SKM-1 treated with dmso at 0.1 percent for 144 hours (cell line): ENCODE data around the gene ZBTB42.

Source experiments
- DNase-seq: peaks from one replicate; lab custom pipeline; 2025; ENCODE audit not compliant: unreplicated experiment; lab: John Stamatoyannopoulos, UW

ZBTB42 gene

DNA sequence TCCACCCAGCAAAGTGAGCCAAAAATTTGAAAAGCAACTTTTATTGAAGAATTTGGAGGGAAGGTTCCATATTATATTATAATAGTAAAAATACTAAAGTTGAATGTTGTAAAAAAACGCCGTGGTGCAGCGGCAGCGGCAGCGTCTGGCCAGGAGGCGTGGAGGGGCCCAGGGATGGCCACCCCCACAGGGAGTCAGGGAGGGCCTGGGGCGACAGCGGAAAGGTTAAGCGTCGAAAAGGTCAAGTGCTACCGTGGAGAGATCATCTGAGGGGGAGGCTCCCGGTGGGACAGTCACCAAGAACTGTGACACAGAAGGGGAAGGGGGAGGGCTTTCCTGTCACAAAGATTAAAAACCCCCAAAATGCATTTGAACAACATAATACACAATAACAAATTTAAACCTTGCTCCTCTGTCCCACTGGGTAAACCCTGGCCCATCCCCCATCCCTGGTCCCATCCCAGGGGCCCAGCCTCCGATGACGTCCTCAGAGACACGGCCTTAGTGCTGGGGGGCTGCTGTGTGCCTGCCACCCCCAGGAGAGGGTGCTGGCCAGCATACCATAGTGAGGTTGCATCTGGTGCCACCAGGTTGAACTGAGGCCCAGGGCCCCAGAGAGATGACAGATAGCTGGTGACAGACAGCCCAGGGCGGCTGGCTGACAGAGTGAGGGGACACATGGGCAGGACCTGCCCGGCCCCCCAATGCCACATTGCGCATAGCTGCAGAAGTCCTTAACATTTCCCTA is 31.4 kb upstream of the ZBTB42 start:
- no peak for DNase-seq

DNA sequence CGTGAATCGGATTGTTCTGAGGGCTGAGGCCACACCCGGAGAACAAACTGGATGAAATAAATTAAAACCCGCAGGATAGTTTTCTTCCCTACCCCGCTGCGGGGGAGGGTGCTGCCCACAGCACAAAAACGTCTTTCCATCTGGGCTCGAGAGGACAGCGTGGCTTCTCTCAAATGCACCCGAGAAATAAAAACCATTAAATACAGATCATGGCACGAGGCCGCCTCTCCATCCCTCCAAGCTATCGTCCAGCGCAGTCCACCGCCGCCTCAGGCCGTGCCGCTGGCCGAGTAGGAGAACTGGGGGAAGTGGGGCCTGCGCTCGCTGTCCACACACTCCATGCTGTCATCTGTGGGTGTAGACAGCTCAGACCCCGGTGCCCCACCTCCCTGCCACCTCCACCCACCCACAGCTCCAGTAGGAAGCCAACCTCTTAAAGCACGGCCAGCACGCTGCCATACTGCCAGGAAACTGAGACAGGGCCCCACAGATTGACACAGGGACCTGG is 30.8 kb upstream of the ZBTB42 start:
- no peak for DNase-seq

DNA sequence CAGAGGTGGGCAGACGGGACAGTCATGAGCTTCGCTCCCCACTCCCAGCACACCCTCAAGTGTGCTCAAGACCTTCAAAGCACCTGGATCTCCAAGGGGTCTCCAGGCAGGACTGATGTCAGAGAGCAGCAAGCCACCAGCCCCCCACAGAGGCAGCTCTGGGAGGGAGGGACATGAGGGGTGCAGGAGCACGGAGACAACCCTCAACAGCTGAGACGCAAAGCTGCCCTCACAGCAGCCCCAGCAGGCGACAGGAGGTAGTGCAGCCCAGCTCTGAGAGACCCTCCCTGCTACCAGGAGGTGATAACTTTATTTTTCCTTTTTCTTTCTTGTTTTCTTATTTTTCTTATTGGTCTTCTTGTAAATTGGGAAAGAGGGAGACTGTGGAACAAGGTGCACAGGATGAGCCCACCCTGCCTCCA is 30.0 kb upstream of the ZBTB42 start:
- DNase-seq = no peak

DNA sequence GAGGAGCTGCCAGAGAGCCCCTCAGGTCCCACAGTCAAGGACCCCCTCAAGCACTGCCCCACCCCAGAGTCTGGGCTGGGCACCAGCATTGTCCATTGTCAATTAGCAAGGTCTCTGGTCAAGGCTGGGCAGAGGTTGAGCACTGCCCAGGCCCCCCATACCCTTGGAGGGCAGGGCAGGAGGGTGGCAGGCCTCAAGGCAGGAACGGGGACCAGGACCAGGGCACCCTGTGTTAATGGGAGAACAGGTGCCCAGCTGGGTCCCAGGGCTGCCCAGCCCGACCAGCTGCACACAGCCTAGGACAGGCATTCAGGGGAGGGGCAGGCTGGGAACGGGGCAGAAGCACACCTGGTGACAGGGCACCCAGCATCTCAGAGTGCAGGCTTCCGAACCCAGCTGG is 29.5 kb upstream of the ZBTB42 start:
- no peak for DNase-seq

DNA sequence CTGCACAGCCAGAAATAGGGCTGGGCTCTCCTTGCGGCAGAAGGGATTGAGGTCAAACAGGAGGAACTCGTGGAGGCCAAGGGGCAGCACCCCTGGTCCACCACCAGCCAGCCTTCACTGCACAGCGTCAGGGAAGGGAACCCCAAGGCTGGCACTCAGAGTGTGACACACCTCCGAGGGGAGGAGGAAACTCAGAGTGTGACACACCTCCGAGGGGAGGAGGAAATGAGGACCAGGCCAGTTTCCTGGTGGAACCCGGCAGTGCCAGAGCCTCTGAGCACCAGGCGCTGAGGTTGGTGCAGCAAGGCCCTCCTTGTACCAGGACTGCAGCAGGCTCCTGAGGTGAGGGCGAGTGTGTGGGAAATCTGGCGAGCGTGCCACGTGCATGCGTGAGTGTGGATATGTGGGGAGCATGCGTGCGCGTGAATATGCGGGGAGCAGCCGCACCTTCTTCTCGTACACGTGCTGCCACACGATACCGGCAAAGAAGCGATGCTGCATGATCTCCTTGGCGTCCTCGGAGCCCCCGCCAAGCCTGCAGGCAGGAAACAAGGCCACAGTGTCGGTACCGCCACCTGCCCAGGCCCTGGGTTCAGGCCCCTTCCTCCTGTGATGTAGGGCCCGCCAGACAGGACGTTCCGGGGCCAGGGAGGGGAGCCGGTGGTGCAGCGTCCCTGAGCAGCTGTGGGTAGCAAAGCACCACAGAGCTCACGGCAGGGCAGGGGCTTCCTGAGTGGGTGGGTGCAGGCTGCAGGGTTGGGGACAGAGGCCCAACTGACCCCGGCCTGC is 28.8 kb upstream of the ZBTB42 start:
- no peak for DNase-seq

DNA sequence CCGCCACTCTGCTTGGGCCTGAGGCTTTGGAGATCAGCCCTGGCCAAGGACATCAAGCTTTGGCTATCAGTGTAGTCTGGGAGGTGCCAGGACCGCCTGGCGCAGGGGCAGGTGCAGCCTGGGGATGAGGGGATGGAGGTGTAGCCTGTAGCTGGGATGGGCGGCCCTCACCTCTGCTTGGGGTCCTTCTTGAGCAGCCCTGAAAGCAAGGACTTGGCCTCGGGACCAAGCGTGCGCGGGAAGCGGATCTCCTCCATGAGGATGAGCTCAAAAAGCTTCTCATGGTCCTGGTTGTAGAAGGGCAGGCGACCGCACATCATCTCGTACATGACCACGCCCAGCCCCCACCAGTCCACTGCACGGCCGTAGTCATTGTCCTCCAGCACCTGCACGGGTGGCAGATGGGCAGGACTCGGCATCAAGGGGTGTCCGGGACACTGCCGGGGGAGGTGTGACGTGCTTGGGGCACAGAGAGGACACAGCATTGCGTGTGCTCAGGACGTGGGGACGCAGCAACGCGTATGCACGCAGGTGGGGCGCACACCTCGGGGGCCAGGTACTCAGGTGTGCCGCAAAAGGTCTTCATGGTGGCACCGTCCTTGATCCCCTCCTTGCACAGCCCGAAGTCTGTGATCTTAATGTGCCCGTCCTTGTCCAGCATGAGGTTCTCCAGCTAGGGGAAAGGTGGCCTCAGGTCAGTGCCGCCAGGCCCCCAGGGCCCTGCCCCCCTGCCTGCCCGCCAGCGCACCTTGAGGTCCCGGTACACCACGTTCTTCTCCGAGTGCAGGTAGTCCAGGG is 28.0 kb upstream of the ZBTB42 start:
- no peak for DNase-seq

DNA sequence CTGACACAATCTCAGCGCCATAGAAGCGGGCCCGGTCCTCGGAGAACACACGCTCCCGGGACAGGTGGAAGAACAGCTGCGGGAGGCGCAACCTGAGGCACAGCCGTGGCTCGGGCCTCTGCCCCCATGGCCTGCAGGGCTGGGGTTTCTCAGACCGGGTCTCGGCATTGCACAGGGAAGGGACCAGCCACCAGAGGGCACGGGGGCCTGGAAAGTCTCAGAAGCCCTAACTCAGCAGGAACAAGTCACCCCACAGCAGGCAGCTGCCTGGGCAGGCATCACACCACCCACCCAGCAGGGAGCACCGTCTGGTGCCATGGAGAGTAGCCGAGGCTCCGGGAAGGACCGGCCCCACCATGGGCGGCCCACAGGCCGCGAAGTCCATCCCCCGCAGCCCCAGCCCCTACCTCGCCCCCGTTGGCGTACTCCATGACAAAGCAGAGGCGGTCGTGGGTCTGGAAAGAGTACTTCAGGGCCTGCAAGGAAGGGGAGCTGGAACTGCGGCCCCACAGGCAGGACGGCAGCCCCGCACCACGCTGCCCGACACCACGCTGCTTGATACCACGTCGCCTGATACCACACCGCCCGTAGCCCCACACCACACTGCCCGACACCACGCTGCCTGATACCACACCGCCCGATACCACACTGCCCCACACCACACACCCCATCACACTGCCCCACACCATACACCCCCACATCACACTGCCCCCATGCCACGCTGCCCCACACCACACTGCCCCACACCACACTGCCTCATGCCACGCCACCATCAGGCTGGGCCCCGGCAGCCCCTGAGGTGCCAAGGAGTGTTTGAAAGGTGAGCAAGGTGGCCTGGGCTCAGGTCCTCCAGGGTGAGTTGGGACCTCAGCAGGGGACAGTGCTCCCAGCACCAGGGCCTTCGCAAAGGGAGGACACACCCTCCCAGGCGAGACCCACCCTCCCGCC is 27.1 kb upstream of the ZBTB42 start:
- DNase-seq = no peak

DNA sequence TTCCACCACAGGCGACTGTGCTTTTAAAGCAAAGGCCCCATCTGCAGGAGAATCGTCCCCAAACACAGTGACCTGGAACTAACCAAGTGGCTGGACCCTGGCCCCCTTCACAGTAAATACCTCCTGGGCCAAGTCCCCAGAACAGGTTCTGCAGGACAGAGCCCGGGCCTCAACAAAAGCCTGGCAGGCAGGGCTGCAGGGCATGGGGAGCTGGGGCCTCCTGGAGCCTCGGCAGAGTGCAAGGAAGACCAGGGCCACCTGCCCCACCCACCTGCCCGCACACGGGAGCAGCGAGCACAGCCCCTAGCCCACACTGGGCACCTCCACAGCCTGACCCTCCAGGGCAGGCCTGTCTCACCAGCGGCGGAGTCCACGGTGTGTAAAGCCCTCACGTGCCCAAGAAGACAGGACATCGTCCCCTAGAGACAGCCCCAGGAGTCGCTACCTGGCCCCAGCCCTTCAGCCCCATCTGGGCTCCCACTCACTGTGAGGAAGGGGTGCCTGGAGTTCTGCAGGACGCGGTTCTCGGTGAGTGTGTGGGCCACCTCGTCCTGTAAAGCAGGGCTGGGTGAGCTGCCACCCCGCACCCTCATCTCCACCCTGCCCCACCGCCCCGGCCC is 26.3 kb upstream of the ZBTB42 start:
- no peak for DNase-seq

DNA sequence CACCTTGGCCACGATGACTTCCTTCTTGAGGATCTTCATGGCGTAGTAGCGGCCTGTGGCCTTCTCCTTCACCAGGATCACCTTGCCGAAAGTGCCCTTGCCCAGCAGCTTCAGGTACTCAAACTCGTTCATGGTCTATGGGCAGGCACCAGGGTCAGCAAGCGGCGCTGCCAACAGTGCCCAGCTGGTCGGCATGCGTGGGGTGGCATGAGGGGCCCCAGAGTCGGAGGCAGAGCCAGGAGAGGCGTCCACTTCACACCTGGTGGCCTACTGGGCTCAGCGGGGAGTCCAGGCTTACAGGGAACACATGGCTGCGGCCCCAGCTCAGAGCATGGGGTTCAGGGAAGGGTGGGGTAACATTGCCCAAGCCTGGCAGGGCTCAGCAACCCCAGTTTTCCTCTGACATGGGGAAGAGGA is 25.8 kb upstream of the ZBTB42 start:
- DNase-seq = no peak

DNA sequence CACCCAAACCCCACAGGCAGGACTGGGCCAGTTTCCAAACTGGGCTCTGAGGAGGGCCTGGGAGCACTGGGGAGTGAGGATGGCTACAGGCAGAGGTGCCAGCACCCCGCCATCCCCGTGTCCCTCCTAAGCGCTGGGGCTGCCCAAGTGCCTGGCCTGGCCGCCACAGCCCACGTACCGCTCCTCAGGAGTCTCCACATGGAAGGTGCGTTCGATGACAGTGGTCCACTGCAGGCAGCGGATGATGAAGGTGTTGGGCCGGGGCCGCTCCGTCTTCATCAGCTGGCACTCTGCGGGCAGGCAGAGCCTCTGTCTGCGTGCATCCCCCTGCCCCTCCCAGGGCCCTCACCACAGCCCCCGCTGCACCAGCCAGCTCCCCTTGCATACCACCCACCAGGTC is 24.4 kb upstream of the ZBTB42 start:
- DNase-seq = no peak

DNA sequence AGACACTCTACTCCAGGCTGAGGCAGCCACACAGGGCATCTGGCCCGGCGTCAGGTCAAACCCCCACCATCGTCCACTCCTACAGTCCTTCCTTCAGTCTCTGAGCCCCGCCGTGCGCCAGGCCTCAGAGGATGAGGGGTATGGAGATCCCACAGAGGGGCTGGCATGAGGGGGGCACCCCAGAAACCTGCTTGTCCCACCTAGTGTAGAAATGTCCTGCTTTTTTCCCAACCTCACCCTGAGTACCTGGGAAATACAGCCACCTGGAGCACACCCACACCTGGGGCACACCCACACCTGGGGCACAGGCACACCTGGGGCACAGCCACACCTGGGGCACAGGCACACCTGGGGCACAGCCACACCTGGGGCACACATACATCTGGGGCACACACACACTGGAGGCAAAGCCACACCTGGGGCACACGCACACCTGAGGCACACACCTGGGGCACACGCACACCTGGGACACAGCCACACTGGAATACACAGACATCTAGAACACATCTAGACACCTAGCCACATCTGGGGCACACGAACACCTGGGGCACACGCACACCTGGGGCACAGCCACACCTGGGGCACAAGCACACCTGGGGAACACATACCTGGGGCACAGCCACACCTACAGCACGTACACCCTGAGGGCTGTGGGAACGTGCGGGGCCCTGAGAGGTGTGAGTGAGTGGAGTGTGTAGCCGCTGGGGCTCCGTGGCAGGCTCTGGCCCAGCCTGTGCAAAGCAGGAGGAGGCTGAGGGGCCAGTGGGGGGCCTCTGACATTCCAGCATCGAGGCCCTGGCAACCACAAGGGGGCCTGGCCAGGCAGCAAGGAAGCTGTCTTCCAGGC is 23.7 kb upstream of the ZBTB42 start:
- no peak for DNase-seq

DNA sequence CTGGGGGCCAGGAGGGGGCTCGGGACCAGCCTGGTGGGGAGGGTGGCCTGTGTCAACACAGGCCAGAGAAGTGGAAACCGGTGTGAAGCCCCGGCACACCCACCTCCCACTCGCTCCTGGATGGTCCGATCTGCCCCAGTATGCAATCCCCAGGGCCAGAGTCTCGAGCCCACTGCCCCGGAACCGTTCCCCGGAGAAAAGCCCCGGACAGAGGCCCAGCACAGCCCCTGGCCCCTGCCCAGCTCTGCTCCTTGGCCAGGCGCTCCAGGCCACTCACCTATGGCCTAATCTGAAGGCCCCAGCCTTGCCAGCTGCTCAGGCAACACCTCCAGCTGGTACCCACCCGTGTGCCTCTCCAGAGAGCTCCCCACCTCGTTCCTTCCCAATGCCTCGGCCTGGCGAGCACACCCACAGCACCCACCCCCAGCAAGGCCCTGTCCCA is 23.1 kb upstream of the ZBTB42 start:
- no peak for DNase-seq

DNA sequence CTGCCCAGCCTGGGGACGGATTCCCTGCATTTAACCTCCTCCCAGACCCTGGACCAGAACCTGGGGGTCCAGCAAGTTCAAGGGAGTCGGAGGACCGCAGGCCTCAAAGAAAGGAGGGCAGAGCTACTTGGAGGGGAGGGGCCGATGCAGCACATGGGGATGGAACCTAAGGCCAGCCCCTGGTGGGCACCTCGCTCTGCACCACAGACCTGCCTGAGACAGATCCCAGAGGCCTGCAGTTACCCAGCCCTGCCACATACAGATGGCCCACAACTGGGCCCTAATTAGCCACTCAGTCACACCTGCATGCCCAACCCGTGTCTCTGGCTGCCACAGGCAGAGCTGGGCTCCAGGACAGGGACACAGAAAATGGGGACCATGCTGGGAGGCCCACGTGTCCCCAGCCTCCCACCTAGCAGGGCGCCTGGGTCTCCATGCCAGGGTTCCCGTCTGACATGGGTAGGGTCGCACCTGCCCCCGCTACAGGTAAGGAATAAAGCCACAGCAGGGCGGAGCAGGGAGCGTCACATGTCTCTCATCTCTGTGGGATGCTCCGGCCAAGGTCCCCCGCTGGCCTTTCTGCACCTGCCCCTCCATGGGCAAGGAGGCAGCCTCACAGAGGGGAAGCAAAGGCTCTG is 22.1 kb upstream of the ZBTB42 start:
- no peak for DNase-seq

DNA sequence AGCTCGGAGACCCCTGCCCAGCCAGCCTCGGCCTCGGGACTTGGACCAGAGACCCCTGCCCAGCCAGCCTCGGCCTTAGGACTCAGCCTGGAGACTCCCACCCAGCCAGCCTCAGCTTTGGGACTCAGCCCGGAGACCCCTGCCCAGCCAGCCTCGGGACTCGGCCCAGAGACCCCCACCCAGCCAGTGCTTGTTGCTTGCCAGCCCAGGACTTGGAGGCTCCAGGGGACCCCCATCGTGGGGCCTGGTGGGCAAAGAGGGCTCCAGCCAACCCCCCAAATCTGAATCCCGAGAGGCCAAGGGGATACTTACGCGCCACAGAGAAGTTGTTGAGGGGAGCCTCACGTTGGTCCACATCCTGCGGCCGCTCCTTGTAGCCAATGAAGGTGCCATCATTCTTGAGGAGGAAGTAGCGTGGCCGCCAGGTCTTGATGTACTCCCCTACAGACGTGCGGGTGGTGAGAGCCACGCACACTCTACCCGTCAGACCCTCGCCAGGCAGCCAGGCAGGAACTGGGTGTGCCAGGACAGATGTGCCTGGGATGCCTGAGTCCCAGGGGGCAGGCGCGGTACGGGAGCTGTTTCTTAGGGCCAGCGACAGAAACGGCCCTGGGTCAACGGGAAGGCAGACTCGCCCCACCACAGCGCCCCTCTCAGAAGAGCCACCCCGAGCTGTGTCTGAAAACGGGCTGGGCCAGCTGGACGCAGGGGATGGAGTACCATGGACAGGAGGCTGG is 21.0 kb upstream of the ZBTB42 start:
- no peak for DNase-seq

DNA sequence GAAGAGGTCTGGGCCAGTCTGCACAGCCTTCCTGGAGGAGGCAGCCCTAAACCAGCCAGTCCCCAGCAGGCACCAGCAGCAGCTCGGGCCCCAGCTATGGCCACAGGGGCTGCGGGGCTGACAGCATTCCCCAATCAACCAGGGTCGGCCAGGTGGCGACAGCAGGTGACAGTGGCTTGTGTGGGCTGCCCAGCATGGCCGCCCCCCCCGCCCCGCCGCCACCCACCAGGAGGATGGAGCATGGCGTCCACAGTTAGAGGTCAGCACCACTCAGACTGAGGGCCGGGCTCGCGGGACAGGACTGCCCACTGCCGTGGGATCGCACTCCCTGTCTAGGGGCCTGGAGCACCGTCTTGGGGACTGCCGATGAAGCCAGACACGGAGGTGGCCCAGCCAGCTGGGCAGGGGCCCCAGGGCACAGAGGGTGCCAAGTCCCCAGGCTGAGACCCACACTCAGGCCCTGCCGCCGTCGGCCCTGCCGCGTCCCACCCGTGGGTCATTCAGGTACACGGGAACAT is 20.3 kb upstream of the ZBTB42 start:
- DNase-seq = no peak

DNA sequence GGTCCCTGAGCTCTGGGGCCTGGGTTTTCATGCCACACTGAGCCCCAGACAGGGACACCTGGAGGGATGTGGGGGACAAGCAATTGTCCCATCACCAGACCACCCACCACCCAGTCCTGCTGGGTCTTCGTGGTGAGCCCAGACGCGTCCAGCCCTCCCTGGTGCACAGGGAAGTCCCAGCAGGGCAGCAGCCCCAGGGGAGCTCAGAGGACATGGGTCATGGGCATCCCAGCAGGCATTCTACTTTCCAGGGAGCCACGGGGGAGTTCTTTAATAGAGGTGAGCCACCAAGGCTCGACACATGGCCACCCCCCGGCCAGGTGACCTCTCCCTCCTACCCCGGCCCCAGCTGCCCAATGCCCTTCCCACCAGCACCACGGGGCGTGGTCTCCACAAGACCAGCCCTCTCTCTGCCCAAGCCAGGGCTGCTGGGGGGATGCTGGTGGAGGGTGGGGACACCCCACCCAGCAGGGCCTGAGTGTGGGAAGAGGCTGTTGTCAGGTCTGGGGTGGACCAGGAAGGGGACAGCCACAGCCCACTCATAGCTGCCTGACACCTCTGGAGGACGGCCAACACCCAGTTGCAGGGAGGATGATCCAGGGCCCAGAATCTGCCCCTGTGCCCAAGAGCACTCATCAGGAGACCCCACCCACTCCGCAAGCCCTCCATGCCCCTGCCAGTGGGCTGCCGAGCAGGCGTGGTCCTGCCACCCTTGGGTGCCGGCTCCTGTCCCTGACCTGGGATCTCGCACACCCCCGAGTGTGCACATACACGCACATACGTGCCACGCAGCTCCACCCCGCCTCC is 19.4 kb upstream of the ZBTB42 start:
- no peak for DNase-seq
